SK-N-SH treated with all-trans-retinoic acid at 6 μM for 48 hours (cell line): ENCODE results near the gene MROH7.

Experiments used
- ATAC-seq: fragments of 200-7000 bp; cut with Tn5 transposase; 3 replicates; pipeline ENCODE4 v1.9.1; 2020; ENCODE audit warnings: mild to moderate bottlenecking, moderate library complexity
- ARNTL ChIP-seq: fragments of 450-650 bp; formaldehyde crosslinking; IDR thresholded peaks from 2 replicates; pipeline ENCODE4 v1.5.0; 2020; ENCODE audit warnings: low read depth, mild to moderate bottlenecking, moderate library complexity, borderline replicate concordance
- BACH2 ChIP-seq: fragments of 250-450 bp; sonication (Bioruptor Pico); IDR thresholded peaks from 2 replicates; pipeline ENCODE4 v1.9.0; 2021; ENCODE audit warnings: mild to moderate bottlenecking, borderline replicate concordance
- CREB5 ChIP-seq: fragments of 250-450 bp; sonication (Bioruptor Pico); IDR thresholded peaks from 2 replicates; pipeline ENCODE4 v1.5.1; 2020; ENCODE audit warnings: low read depth, mild to moderate bottlenecking, moderate library complexity
- CSDC2 ChIP-seq: fragments of 250-450 bp; sonication (Bioruptor Pico); IDR thresholded peaks from 2 replicates; pipeline ENCODE4 v1.5.0; 2020; ENCODE audit warnings: mild to moderate bottlenecking, moderate library complexity
- CSRNP3 ChIP-seq: fragments of 250-450 bp; sonication (Bioruptor Pico); IDR thresholded peaks from 2 replicates; pipeline ENCODE4 v1.5.1; 2021; ENCODE audit warnings: mild to moderate bottlenecking, moderate library complexity
- ESRRG ChIP-seq: fragments of 250-450 bp; sonication (Bioruptor Pico); IDR thresholded peaks from 2 replicates; pipeline ENCODE4 v1.6.1; 2021; ENCODE audit warnings: mild to moderate bottlenecking
- GLIS3 ChIP-seq: fragments of 250-450 bp; sonication (Bioruptor Pico); IDR thresholded peaks from 2 replicates; pipeline ENCODE4 v1.5.0; 2020; ENCODE audit warnings: mild to moderate bottlenecking, moderate library complexity
- ISL1 ChIP-seq: fragments of 250-450 bp; sonication (Bioruptor Pico); IDR thresholded peaks from 2 replicates; pipeline ENCODE4 v2.1.2; 2022; ENCODE audit warnings: mild to moderate bottlenecking, moderate library complexity
- OSR1 ChIP-seq: fragments of 250-450 bp; sonication (Bioruptor Pico); IDR thresholded peaks from 2 replicates; pipeline ENCODE4 v1.8.0; 2022; ENCODE audit warnings: moderate library complexity, mild to moderate bottlenecking, inconsistent platforms
- PATZ1 ChIP-seq: fragments of 250-450 bp; sonication (Bioruptor Pico); IDR thresholded peaks from 2 replicates; pipeline ENCODE4 v1.8.0; 2020; ENCODE audit warnings: mild to moderate bottlenecking, moderate library complexity, borderline replicate concordance
- POU6F1 ChIP-seq: fragments of 250-450 bp; sonication (Bioruptor Pico); IDR thresholded peaks from 2 replicates; pipeline ENCODE4 v1.8.0; 2021; ENCODE audit warnings: low read depth, mild to moderate bottlenecking, moderate library complexity, borderline replicate concordance
- PPARA ChIP-seq: fragments of 250-450 bp; sonication (Bioruptor Pico); IDR thresholded peaks from 2 replicates; pipeline ENCODE4 v1.5.0; 2020; ENCODE audit warnings: mild to moderate bottlenecking, borderline replicate concordance
- SNAI2 ChIP-seq: fragments of 250-450 bp; sonication (Bioruptor Pico); IDR thresholded peaks from 2 replicates; pipeline ENCODE4 v1.5.0; 2020; ENCODE audit warnings: mild to moderate bottlenecking, moderate library complexity
- TCF4 ChIP-seq: fragments of 250-450 bp; sonication (Bioruptor Pico); IDR thresholded peaks from 2 replicates; pipeline ENCODE4 v1.8.0; 2021; ENCODE audit warnings: mild to moderate bottlenecking, moderate library complexity, borderline replicate concordance
- TOX ChIP-seq: fragments of 250-450 bp; sonication (Bioruptor Pico); IDR thresholded peaks from 2 replicates; pipeline ENCODE4 v1.8.0; 2021; ENCODE audit warnings: mild to moderate bottlenecking, moderate library complexity, borderline replicate concordance
- TSHZ2 ChIP-seq: fragments of 250-450 bp; sonication (Bioruptor Pico); IDR thresholded peaks from 2 replicates; pipeline ENCODE4 v1.5.0; 2020; ENCODE audit warnings: mild to moderate bottlenecking, moderate library complexity
- ZC3H10 ChIP-seq: fragments of 250-450 bp; sonication (Bioruptor Pico); IDR thresholded peaks from 2 replicates; pipeline ENCODE4 v1.5.1; 2021; ENCODE audit warnings: mild to moderate bottlenecking, moderate library complexity
- ZFP3 ChIP-seq: fragments of 250-450 bp; sonication (Bioruptor Pico); IDR thresholded peaks from 2 replicates; pipeline ENCODE4 v1.5.0; 2020; ENCODE audit warnings: mild to moderate bottlenecking, moderate library complexity
- ZFP30 ChIP-seq: fragments of 450-650 bp; formaldehyde crosslinking; IDR thresholded peaks from 2 replicates; pipeline ENCODE4 v1.5.0; 2022; ENCODE audit warnings: mild to moderate bottlenecking, moderate library complexity
- ZNF565 ChIP-seq: fragments of 450-650 bp; formaldehyde crosslinking; conservative IDR thresholded peaks from 2 replicates; pipeline ENCODE4 v1.5.0; 2020; ENCODE audit warnings: low read depth, mild to moderate bottlenecking, moderate library complexity
- ZNF70 ChIP-seq: fragments of 450-650 bp; formaldehyde crosslinking; IDR thresholded peaks from 2 replicates; pipeline ENCODE4 v1.5.0; 2020; ENCODE audit warnings: mild to moderate bottlenecking, moderate library complexity
- ZNF8 ChIP-seq: fragments of 450-650 bp; formaldehyde crosslinking; IDR thresholded peaks from 2 replicates; pipeline ENCODE4 v1.5.0; 2020; ENCODE audit warnings: mild to moderate bottlenecking, moderate library complexity

Gene MROH7

GRCh38 chr1:54604572-54605370 lies 36.8 kb upstream of the MROH7 start:
- TF ChIP-seq POU6F1 (CRISPR knock-in tag) = no peak
- TF ChIP-seq TCF4 = no peak
- no peak for TF ChIP-seq ZNF70 (CRISPR knock-in tag)
- no peak for TF ChIP-seq CSRNP3 (CRISPR knock-in tag)
- no peak for TF ChIP-seq TSHZ2
- TF ChIP-seq BACH2 (CRISPR knock-in tag) = no peak
- TF ChIP-seq ZNF8 (CRISPR knock-in tag) = no peak
- no peak for TF ChIP-seq CREB5 (CRISPR knock-in tag)
- TF ChIP-seq SNAI2 (CRISPR knock-in tag) = no peak
- TF ChIP-seq CSDC2 (CRISPR knock-in tag) = no peak
- TF ChIP-seq PATZ1 (CRISPR knock-in tag) = no peak
- no peak for TF ChIP-seq ZC3H10 (CRISPR knock-in tag)
- no peak for TF ChIP-seq ESRRG (CRISPR knock-in tag)
- no peak for TF ChIP-seq ZFP30 (CRISPR knock-in tag)
- TF ChIP-seq ZNF565 (CRISPR knock-in tag) = no peak
- TF ChIP-seq ISL1 = no peak
- TF ChIP-seq OSR1 (CRISPR knock-in tag) = no peak
- TF ChIP-seq GLIS3 (CRISPR knock-in tag) = no peak
- no peak for TF ChIP-seq TOX (CRISPR knock-in tag)
- TF ChIP-seq ARNTL (CRISPR knock-in tag) = no peak
- no peak for ATAC-seq

- ATAC-seq = no peak
- TF ChIP-seq ZFP30 (CRISPR knock-in tag) (no peak), ISL1 (no peak), TCF4 (no peak), CSRNP3 (CRISPR knock-in tag) (no peak), POU6F1 (CRISPR knock-in tag) (no peak), TSHZ2 (no peak), ZFP3 (no peak), PPARA (CRISPR knock-in tag) (no peak), CSDC2 (CRISPR knock-in tag) (no peak), TOX (CRISPR knock-in tag) (no peak)
Measured at GRCh38 chr1:54606096-54606989, 35.2 kb upstream of the MROH7 start.
